Left ventricle myocardium superior (tissue), 1 donor: ENCODE data around the gene RFX2. TPM values are rescaled to one million over a fixed set of nuclear protein-coding genes. Genes with fewer than 3 reads are reported as not detected.

ENCODE experiments used
- ATAC-seq: fragments of 200-7000 bp; cut with Tn5 transposase; one replicate; pipeline ENCODE4 v1.9.1; 2020; ENCODE audit warnings: mild to moderate bottlenecking, moderate library complexity
- DNase-seq: peaks from one replicate; pipeline ENCODE4 v3.0.0-alpha.2; 2020
- intact Hi-C: fragments of 100-400 bp; cut with micrococcal nuclease; formaldehyde crosslinking; loops from one replicate; pipeline ENCODE4 v1.11.0; 2022
- total RNA-seq: library from RNA; stranded (reverse); fragmentation: NEBNext Ultra II Directional; extraction: Animal tissue kit (Norgen Biotek cat#: 25700); gene quantifications from one replicate; pipeline ENCODE4 v1.2.1, GENCODE V29; 2021
- donor health status: DM: no; HTN: yes; CAD: no; lungs with severe emphysema.

The RFX2 gene
- total RNA-seq, 1 donor from 2014 or later = 4.8 TPM

DNA sequence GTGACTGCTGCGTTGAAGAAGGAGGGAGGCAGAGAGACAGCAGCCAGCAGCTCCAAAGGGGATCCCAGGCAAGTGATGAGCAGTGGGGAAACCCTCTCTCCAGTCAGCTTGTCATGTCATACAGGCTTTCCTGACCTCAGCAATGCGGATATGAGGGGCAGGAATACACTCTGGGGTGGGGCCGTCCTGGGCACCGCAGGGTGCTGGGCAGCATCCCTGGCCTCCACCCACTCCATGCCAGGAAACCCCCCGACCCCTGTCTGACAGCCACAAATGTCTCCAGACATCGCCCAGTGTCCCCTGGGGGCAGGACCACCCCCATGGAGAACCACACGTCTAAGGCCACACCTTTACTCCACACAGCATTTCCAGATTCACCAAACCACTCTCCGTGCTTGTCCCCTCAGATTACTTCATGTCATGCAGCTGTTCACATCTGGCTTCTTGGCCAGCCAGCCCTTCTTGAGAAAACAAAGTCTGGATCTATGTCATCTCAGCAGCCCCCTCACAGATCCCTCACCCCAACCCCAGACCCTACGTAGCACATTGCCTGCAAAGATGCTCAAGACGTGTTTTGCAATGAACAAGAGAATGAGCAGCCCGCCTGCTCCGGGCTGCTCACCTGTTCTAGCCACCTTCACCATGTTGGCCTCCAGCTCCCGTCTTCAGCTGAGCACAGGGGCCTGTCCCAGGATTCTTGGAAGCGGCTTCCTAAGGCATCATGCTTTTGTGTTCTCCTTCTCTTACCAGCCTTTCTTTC lies 46.5 kb downstream of the RFX2 start:
- intact Hi-C loops = no loop called here
- DNase-seq = no peak

DNA sequence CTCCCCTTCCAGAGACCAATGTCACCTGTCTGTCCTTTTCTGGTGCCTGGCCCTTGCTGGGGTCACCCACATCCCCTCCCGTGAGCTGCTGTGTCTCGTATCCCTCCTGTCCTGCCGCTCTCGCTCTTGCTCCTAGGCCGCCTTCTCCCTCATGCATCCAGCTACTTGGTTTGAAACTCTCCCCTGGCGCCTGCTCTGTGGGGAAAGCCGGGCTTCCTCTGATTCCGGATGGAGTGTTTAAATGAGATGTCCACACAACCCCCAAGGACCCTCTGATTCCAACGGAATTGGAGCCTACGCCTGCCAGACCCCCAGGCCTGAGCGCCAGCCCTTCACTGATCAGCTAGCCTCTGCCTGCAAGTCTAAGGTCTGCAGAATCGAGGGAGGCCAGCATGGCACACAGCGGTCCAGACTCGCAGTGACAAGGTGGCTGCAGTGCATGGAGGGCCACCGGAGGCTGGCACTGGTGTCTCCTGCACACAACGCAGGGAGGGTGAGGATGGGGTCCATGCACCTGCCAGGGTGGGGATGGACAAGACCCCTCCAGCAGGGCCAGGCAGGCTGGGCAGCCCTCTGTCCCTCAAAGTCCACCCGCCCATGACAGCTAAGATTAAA lies 47.2 kb downstream of the RFX2 start:
- ATAC-seq = no peak
- no peak for DNase-seq
- intact Hi-C loops = no loop called here

More for the DNA sequence above, 46.5 kb downstream of the RFX2 start:
- ATAC-seq = no peak

- ATAC-seq (no peak), DNase-seq (no peak)
- intact Hi-C loops = no loop called here
Measured at GRCh38 chr19:6062274-6062673, 48.0 kb downstream of the RFX2 start.

DNA sequence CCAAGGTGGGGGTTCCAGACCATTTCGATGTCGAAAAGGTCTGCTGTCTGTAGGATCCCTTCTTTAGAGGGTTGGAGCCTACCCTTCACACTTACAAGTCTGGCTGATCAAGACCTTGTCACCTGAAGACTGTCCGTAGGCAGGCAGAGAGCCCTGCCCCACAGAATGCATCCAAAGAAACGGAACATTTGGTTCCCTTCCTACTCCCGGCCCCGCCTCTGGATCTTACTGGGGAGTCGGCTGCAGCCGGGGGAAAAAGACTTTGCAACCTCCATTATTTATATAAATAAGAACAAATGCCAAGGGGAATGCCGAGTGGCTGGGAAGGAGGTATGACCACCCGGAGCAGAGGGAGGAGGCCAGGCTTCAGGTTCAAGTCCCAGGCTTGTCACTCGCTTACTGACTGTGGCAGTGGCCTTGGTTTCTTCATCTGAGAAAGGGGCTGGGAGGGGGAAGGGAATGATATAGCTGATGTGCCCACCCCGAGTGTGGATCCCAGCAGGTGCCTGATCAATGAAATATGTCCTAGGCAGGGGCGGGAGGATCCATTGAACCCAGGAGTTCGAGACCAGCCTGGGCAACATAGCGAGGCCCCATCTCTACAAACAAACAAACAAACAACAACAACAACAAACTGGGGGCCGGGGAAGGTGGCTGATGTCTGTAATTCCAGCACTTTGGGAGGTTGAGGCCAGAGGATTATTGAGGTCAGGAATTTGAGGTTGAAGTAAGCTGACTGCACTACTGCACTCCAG lies 48.7 kb downstream of the RFX2 start:
- ATAC-seq (no peak), DNase-seq (no peak)
- intact Hi-C loops = no loop called here

- no peak for DNase-seq
Measured at GRCh38 chr19:6060600-6061375, 49.5 kb downstream of the RFX2 start.

DNA sequence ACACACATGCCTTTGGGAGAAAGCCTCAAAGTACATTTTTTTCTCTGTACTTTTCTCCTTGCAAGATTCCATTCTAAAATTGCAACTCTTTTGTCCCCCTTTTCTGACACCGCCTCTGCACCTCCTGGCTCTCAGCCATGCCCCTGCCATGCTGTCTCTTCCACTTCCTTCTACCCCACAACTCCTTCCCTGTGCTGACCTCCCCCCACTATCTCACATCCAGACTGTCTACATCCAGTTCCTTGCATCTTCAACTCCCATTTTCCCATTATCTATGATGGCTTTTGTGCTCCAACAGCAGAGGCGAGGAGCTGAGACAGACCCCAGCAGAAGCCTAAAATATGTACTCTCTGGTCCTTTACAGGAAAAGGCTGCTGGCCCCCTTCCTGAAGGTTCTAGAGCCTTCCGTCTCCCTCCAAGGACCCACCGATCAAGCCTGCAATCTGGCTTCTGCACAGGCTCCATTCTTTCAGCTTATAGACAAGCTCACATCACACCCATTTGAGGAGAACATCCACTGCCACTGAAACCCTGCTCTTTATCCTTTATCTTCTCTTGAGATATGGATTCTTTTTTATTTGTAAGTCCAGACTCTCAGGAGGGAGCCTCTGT lies 50.2 kb downstream of the RFX2 start:
- DNase-seq (no peak), ATAC-seq (no peak)
- intact Hi-C loops = no loop called here

More at GRCh38 chr19:6060600-6061375, 49.5 kb downstream of the RFX2 start:
- intact Hi-C loops = no loop called here
- ATAC-seq = no peak

- no peak for ATAC-seq
- DNase-seq = no peak
- intact Hi-C loops = no loop called here
Measured at GRCh38 chr19:6059396-6059947, 50.8 kb downstream of the RFX2 start.

DNA sequence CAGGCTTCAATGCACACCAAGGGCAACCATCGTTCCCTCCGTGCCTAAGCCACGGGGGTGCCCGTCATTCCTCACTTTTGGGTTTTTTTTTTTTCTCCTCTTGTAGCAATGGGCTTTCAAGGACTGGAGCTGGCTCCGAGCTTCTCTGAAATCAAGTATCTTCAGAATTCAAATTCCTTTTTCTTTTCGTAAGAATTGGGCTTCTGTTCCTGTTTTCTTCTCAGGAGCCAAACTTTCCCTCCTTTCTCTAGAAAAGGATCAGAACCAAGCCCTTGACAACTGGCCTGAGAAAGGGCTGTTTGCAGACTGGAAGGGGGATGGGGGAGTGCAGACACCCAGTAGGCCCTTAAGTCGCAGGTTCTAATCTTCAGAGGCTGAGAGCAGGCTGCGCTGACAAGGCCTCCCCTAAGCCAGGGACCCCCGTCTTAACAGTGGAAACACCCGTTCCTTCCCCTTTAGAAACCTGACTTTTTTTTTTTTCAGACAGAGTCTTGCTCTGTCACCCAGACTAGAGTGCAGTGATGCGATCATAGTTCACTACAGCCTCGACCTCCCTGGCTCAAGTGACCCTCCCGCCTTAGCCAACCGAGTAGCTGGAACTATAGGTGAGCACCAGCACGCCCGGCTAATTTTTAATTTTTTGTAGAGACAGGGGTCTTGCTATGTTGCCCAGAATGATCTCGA lies 51.6 kb downstream of the RFX2 start:
- no peak for ATAC-seq
- intact Hi-C loops = no loop called here
- DNase-seq = no peak

- no peak for DNase-seq
- intact Hi-C loops = no loop called here
- ATAC-seq = no peak
Measured at GRCh38 chr19:6057651-6058517, 52.4 kb downstream of the RFX2 start.

DNA sequence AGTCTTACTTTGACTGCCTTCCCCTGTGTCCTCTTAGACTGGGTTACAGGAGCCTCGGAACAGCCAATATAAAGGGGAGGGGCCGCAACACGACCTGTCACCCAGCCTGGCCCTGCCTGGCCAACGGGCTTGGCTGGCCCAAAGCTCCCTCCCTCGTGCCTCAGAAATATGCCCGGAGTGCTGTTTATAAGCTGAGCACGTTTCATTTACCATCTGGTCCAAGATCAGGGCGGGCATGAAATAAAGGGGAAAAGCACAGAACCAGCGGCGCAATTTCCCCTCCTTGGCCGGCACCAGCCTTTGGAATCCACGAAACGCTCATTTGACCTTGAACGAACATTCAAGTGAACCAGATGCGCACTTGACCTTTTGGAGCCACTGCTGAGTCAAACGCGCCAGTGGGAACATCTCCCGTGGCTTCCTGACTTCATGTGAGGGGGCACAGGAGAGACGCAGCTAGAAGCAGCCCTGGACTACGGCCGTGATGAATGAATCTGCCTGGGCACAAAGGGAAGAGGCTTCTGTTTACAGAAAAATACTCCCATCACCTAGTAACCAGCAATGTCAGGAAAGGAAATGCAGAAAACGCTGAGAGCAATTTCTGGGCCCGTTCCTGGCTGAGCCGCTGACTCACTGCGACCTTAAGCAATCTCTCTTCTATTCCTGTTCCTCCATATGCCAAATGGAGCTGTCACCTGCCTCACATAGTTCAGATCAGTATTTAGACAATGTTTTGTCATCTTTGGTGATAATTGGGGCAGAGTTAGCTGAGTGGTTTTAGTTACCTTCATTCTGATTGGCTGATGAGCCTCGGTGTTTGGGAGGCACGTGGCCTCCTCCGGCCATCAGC lies 53.3 kb downstream of the RFX2 start:
- peak; percentile 85 for ATAC-seq
- DNase-seq = peak; percentile 75

GRCh38 chr19:6056282-6056741 lies 54.0 kb downstream of the RFX2 start:
- no peak for DNase-seq
- no peak for ATAC-seq
- intact Hi-C loops = no loop called here

More for the DNA sequence above, 53.3 kb downstream of the RFX2 start:
- intact Hi-C loops = no loop called here

DNA sequence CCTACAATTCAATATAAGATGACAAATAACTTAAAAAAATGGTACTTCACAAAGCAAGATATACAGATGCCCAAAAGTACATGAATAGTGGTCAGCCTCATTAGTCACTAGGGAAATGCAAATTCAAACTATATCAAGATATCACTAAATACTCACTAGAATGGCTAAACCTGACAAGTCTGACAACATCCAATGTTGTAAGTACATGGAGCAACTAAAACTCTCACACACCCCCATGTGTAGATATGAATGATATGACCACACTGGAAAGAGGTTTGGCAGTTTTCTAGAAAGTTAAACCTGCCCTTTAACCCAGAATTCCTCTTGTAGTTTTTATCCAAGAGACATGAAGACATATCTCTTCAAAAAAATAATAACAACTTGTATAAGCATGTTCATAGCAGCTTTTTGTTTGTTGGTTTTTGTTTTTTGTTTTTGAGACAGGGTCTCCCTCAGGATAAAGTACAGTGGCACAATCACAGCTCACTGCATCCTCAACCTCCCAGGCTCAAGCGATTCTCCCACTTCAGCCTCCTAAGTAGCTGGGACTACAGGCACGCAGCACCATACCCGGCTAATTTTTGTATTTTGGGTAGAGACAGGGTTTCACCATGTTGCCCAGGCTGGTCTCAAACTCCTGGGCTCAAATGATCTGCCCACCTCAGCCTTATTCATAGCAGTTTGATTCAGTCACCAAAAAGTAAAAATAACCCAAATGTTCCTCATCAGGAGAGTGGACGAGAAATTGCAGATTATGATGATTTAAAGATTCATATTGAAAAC lies 55.1 kb downstream of the RFX2 start:
- no peak for ATAC-seq
- intact Hi-C loops = no loop called here
- no peak for DNase-seq

GRCh38 chr19:6048793-6049405 lies 61.4 kb downstream of the RFX2 start:
- intact Hi-C loops = loop anchor here (2.0 kb wide), 1 partner anchor 76 kb away; no protein-coding TSS in a partner anchor
- ATAC-seq (peak; percentile 97), DNase-seq (peak; percentile 82)

- no peak for DNase-seq
- peak; percentile 39 for ATAC-seq
- intact Hi-C loops = loop anchor here (2.0 kb wide), 1 partner anchor 76 kb away; no protein-coding TSS in a partner anchor
Measured at GRCh38 chr19:6048348-6048747, 62.0 kb downstream of the RFX2 start.

DNA sequence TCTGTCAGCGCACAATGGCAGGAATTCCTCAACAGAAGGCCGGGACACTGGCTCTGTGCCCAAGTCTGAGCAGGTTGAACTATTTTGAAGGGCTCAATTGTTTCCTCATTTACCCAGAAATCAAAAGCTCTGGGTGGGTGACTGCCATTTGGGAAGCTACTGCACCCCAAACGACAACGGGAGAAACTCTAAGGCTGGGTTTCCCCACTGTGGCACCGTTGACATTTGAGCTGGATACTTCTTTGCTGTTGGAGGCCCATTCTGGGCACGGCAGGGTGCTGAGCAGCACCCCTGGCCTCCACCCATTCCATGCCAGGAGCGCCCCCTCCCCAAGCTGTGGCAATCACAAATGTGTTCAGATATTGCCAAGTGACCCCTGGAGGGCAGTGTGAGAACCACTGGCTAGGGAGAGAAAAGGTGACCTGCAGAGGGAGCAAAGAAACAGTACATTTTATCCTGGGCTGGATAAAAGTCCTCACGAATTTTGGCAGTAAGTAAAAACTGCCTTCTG lies 62.5 kb downstream of the RFX2 start:
- ATAC-seq = peak; percentile 63
- intact Hi-C loops = loop anchor here (2.0 kb wide), 1 partner anchor 77 kb away; no protein-coding TSS in a partner anchor
- DNase-seq = no peak
